Measurements from ENCODE around the gene KLHL29.
"Not testable (repeated sequence)": the region's sequence is repeated elsewhere in the genome, so short reads cannot be mapped to it uniquely, and the experiment has no call there.

KLHL29 gene

DNA sequence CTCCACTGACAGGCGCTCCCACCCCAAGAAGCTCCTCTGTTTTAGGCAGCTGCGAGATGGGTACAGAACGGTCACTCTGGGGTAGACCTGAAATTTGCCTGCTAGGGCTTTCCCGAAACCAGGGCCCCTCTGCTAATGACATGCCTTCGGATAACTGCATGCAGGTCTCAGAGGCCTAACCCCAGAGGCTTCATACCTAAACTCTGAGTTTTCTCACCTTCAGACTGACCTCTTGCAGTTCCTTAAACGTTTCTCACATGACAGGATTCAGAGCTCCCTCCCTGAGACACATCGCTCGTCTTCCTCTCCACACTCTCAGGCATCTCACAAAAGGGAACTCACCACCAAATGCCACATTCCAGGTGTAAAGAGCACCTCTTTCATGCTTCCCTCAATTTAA, 11.3 kb upstream of the KLHL29 start:
- DNase-seq (ENCODE audit: low spot score): no peak

DNA sequence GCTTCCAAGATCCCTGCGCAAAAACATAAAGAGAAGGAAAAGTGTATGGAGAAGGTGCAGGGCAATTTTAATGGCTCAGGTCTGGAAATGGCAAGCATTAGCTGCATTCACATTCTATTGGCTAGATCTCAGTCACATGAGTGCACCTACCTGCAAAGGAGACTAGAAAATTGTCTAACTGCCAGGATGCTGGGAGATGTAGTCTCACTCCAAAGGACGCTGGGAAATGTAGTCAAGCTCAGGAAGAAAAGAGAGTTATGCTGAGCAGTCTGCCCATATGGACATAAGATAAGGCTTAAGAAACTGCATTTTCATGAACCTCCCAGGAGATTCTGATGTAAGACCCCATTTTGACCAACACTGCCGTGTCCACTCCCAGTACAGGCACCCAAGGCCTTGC, 9.5 kb upstream of the KLHL29 start:
- DNase-seq (ENCODE audit: low spot score): no peak

DNA sequence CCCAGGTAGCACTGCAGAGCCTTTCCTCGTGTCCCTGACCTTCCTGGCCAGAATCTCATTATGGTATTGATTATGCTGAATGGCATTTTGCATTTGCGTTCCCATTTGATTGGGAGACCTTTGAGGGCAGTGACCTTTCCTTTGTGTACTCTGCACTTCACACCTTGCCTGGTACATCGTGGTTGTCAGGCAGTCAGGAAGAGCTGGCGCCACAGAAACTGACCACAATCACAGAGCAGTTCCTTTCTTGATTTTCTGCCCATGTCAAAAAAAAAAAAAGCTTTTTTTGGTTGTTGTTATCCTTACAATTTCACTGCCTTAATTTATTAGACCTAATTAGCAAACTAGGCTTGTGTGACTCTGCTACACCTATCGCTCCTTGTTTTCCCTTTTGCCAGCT, 8.9 kb upstream of the KLHL29 start:
- DNase-seq (ENCODE audit: low spot score): no peak

GRCh38 chr2:23376972-23377371, 8.0 kb upstream of the KLHL29 start:
- no peak for DNase-seq (ENCODE audit: low spot score)

DNA sequence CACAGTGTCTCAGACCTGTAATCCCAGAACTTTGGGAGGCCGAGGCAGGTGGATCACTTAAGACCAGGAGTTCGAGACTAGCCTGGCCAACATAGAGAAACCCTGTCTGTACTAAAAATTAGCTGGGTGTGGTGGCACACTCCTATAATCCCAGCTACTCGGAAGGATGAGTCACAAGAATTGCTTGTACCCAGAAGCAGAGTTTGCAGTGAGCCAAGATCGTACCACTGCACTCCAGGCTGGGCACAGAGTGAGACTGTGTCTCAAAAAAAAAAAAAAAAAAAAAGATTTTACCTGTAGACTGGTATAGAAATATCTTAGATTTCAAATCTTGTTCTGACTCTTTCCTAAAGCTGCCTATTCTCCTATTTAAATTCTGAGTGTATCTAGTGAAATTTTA, 7.2 kb upstream of the KLHL29 start:
- no peak for DNase-seq (ENCODE audit: low spot score)

DNA sequence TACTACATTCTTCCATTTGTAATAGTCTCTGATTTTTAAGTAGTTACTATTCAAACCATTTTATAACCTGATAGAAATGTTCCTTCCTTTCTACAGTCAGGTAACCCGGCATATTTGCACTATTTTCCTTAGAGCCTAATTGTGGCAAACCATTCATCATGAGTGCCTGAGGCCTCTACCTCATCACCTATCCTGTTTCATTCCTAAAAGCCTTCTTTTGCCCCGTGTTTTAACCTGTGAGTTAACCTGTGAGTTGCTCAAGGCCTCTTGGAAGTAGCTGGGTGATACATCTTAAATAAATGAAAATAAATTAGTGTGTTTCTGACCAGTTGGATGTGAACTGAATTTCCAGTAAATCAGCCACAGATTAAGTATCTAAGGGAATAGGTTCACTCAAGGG, 6.5 kb upstream of the KLHL29 start:
- DNase-seq (ENCODE audit: low spot score): no peak

DNA sequence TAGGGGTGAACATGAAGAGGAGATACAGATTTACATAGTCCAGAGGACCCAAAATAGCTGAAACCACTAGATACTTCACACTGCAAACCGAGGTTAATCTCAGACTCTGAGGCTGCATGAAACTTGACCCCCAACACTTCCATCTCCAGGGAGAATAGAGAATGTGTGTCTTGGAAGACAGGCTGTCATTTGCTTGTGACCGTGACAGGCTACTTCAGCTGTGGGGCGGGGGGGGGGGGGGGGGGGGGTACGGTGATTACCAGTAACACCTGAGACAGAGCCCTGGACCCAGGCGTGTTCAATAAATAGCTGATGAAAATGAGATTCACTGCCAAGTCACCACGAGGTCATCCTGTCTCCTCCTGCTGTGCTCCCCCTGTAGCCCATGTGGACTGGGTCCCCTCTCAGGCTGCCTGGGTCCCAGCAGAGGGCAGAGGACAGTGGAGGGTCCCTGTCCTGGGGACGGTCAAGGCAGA, 5.7 kb upstream of the KLHL29 start:
- no peak for DNase-seq (ENCODE audit: low spot score)

GRCh38 chr2:23380562-23381065, 4.4 kb upstream of the KLHL29 start:
- no peak for DNase-seq (ENCODE audit: low spot score)

DNA sequence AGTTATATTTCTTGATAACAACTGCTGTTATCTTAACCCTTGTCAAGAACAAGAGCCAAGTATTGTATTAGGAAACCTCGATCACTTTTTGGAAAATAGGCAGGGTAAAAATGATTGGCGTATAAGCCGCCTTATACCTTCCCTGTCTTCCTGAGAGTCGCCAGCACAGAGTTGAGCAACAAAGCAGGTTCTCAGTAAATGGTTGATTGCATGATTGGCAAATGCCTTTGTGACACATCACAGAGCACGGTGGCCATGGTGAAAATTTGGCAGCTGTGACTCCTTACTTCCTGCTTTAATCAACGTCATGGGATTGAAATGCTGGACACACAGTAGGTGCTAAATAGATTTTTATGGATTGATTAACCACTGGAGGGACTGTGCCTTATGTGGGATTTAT, 3.9 kb upstream of the KLHL29 start:
- peak; percentile 31 for DNase-seq (ENCODE audit: low spot score)

- no peak for DNase-seq (ENCODE audit: low spot score)
Measured at GRCh38 chr2:23381485-23381884, 3.5 kb upstream of the KLHL29 start.

DNA sequence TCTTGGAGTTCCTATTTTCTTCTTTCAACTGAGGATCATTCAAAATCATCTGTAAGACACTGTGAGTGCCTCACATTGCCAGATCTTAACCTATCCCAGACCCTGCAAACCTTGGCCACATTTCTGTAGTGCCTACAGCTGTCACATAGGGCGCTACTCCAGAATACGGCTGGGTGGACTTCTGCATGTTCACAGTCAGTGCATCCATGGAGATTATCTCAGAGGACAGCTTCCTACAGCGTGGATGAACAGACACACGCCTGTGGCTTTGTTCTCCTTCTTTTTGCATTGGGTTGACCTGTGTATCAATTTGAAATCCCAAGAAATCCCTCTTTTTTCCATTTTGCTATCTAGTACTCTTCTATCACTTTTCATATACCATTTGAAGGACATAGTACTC, 1.9 kb upstream of the KLHL29 start:
- DNase-seq (ENCODE audit: low spot score): no peak

- DNase-seq (ENCODE audit: low spot score): peak; percentile 63
Measured at GRCh38 chr2:23385351-23385747, 370 bp downstream of the KLHL29 start.

GRCh38 chr2:23385748-23386338, 864 bp downstream of the KLHL29 start:
- peak; percentile 55 for DNase-seq (ENCODE audit: low spot score)

DNA sequence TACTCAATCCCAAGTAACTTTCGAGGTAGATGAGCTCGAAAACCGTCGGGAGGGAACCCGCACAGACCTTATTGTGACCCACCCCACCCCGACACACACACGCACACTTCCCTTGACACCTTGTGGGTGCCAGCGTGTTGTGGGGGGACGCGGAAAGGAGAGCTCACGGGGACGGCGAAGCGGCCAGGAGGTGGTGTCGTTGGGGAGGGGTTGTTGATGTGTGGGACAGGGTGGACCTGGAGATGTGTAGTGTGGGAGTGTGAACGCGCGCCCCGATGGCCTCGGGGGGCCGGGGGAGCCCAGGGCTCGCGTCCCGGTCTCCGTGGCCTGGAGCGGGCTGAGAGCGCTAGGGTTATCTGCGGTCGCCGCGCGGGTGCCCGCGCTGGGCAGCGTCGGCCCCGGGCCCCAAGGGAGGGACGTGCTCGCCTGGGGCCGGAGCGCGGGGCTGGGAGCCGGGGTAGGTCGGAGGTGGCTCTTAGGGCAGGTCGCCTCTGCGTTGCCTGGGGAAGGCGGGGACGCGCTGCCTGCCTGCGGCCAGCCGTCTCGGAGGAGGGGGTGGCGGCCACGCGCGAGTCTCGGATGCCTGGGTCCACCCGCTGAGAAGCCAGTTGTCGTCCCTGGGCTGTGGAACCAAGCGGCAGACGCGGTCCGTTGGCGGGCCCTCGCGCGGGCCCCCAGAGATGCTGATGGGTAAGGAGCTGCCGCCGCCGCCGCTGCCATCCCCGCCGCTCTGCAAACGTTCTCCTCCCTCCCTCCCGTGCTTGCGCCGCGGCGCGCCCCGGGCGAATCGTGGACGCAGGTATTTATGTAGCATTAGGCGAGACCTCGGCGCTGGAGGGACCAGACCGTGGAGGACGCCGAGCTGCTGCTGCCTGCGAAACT, 1.6 kb downstream of the KLHL29 start:
- no peak for DNase-seq (ENCODE audit: low spot score)

- peak; percentile 46 for DNase-seq (ENCODE audit: low spot score)
Measured at GRCh38 chr2:23387221-23387550, 2.2 kb downstream of the KLHL29 start.

- DNase-seq (ENCODE audit: low spot score): no peak
Measured at GRCh38 chr2:23387845-23388244, 2.9 kb downstream of the KLHL29 start.

DNA sequence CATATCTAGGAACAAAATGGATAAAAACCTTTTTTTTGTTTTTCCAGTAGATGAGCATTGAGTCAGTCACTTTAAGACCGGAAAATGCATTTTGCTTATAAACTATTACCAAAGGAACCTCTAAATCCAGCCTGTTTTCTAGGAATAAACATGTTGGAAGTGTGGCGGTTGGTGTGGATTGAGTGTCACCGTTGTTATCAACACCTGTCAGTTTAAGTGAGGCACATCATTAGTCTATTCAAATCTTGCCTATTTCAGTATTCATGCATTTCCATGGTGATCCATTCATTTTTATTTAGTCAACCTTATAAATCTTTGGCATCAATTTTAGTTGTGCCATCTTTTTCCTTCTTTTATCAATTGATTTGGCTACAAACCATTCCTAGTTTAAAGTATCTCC, 3.3 kb downstream of the KLHL29 start:
- no peak for DNase-seq (ENCODE audit: low spot score)

- no peak for DNase-seq (ENCODE audit: low spot score)
Measured at GRCh38 chr2:23388756-23389514, 4.0 kb downstream of the KLHL29 start.

GRCh38 chr2:23390152-23390551, 5.2 kb downstream of the KLHL29 start:
- DNase-seq (ENCODE audit: low spot score): no peak

DNA sequence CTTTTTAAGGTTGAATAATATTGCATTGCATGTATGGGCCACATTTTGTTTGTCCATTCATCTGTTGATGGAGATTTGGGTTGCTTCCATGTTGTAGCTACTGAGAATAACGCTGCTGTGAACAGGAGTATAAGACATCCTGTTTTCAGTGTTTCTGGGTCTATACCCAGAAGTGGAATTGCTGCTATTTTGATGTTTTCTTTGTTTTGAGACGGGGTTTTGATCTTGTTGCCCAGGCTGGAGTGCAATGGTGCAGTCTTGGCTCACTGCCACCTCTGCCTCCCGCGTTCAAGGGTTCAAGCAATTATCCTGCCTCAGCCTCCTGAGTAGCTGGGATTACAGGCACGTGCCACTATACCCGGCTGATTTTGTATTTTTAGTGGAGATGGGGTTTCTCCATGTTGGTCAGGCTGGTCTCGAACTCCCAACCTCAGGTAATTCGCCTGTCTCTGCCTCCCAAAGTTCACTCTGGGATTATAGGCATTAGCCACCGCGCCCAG, 6.3 kb downstream of the KLHL29 start:
- DNase-seq (ENCODE audit: low spot score): not testable (repeated sequence)

DNA sequence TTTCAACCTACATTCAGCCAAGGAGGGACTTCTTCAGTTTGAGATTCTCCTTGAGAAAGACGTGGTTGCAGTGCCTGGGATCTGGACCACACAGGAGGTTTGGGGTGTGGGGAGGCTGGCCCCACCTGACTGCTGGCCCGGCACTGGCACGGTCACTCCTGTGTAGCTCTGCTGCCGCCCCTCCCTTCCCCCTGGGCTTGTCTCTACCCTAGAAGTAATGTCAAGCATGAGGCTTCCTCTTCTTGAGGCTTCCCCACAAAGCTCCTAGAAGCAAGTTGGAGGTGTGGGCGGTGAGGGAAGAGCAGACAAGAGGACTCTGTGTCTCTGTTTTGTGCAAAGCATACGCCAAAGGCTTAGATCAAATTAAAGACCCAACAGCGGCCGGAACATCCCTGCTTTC, 8.7 kb downstream of the KLHL29 start:
- DNase-seq (ENCODE audit: low spot score): no peak

GRCh38 chr2:23394700-23395099, 9.7 kb downstream of the KLHL29 start:
- DNase-seq (ENCODE audit: low spot score): no peak

DNA sequence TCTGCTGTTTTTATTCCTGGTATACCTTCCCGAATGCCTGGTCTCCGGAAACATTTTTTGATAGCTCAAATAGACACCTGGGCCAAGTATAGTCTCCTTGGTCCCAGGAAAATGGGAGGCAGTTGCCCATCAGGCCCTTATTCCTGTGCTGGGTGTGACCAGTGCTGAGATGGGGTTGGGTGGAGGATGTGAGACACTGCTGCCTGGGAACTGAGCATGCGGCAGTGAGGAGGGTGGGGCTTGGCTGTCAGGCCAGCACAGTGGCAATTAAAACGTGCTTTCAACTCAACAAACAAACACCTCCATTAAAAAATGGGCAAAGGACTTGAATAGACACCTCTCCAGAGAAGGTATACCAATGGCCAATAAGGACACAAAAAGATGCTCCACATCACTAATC, 12.5 kb downstream of the KLHL29 start:
- no peak for DNase-seq (ENCODE audit: low spot score)
